ENCODE data around the gene MIB2.
"Not testable (repeated sequence)": the region's sequence is repeated elsewhere in the genome, so short reads cannot be mapped to it uniquely, and the experiment has no call there.

Gene MIB2

DNA sequence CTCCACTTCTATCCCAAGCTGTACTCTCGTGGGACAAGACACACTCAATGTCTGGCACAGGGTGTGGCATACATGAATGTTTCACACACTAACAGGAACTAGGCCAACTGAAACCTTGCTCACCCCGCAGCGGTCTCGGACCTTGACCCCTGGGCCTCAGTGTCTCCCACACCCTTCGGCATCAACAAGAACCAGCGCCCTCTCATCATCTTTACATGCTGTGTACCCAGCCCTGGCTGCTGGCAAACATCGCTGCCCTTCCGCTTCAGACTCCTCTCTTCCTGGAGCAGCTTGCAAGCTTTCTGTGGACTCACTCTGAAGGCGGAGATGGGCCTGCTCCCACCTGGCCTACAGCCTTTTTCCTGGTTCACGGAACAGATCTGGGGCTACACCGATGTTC lies 33.0 kb downstream of the MIB2 start:
- DNase-seq (ENCODE audit: low read depth), result not testable (repeated sequence)

DNA sequence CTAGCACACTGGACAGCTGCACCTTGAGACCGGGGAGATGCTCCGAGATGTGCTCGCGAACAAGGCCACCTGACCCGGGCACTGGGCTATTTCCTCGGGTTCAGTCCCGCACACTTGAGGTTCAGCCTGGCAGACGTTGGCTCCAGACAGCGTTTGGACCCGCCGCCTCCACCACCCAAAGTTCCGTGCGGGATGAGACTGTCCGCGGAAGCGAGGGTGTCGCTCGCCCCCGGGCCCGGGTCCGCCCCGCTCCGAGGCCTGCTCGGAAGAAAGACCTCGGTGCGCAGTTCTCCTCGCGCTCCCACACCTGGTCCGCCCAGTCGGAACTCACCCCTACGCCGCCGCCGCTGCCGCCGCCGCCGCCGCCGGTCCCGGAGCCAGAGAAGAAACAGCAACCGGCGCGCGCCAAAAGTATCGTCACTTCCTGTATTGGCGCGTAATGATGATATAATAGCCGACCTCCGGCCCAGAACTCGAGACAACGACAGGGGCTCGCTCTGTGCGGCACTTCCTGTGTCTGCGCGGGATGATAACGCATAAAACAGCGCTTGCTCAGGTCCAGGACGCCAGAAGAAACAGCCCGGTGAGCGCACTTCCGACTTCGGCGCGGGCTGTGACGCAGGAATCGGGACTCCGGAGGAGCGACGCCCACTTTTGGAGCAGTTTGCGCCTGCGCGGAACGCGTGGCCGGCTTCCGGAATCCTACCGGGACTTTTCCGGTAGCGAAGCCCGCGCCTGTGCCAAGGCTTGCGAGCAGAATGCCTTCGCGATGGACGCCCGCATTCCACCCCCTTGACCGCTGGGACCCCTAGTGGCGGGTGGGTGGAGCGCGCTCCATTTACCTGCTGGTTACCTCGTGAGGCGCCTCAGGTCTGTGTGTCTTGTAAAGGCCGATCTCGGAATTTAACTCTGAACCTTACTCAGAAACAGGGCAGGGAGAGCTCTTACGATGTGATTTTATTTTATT lies 43.6 kb downstream of the MIB2 start, which contains the start of gene CDK11B:
CDK11B (minus strand) TSS at position 422 of the 967 bp plus-strand sequence. CDS start 1,519 bp downstream, outside the sequence.
- peak; percentile 98 for DNase-seq (ENCODE audit: low read depth)

DNA sequence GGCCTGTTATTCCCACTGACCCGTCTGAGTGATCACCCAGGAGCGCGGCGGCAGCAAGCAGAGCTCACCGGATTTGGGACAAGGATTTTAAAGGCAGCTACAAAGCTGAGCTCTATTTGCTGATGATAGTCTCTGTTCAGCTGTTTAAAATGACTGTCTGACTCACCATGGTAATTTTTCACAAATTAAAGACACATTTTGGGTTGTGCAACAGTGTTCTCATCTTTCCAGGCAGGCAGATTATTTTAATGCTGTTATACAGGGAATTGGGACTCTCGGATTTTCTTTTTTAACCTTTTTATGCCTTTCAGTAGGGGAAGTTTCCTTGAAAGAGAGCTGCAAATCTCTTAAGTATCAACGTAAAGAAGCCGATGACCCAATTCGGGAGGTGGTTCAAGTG lies 47.1 kb downstream of the MIB2 start:
- DNase-seq (ENCODE audit: low read depth), result peak; percentile 47

DNA sequence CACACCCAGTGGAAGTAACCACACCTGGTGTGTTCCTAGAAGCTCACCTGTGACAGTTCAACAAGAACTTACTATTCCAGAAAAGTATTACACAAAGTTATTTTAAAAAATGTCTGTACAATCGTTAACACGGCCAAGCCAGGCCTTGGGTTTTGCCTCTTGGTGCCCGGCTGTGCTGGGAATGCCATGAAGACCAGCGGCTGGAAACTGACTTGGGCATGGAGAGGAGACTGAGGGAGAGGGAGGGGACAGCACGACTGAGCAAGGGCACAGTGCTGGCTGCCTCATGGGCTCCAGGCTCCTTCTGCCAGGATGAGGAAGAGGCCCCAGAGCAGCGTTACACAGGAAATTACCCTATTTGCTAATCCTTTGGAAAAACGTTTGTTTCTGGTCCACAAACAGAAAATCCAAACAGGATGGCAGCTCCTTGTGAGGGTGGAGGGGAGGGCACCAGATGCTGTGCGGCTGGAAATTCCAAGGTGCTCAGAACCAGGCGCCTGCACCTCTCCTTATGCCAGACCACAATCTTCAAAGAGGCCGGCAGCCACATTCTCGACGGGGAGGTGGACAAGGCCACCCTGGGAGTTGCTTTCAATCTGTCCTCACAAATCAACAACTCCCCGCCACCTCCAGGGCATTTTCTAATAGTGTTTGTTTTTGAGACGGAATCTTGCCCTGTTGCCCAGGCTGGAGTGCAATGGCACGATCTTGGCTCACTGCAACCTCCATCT lies 47.7 kb downstream of the MIB2 start:
- peak; percentile 23 for DNase-seq (ENCODE audit: low read depth)

GRCh38 chr1:1664318-1664717 lies 49.0 kb downstream of the MIB2 start:
- DNase-seq (ENCODE audit: low read depth), result not testable (repeated sequence)

DNA sequence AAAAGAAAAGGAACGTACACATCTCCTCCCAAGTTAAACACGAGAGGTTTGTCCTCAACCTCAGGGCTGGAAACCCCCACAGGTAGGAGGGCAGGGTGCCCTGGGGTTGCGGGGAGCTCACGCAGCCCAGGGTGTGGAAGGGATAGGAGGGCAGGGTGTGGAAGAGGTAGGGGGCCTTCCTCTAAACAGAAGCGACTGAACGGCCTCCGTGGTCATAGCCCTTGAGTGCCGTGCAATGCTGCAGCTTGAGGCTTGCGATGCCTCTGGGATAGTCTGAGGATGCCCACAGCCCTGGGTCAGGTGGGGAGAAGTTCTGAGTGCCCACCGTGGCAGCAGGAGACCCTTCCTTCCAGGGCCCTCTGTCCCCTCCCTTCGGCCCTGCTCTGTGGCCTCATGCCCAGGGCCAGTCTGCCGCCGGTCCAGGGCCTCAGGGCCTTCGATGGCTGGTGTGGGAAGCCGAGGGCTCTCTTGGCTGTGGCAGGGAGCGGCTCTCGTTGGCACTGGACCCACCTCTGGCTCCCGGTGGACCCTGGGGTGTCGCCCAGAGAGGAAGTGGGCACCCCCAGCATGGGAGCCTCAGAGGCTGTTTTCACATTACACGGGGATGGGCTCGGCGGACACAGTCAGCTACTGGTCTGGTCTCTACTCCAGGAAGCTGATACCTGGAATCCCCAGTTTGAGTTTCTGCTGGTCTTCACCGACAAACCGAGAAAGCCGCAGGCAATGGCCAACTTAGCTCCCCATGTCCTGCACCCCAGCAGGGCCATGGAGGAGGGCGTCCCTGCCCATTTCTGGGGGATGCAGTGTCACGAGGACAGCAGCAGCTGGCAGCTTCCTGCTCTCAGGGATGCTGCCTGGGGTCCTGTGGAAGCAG lies 49.9 kb downstream of the MIB2 start:
- DNase-seq (ENCODE audit: low read depth), result no peak

DNA sequence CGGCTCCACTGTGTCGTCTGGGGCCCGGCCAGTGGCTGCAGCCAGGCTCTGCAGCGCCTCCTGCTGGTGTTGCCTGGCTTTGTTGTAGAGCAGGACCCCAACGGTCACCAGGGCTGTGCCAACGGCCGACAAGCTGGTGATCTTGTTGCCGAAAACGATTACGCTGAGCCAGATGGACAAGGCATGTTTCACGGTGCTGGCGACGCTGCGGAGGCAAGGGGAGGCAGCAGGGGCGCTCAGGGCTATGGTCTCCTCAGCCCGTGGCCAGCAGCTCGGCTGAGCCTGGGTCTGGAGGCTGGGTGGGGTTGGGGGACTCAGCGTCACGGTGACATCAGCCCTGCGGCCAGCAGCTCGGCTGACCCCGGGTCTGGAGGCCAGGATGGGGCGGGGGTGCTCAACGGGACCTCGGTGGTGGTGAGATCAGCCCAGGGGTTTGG lies 50.5 kb downstream of the MIB2 start:
- no peak for DNase-seq (ENCODE audit: low read depth)

GRCh38 chr1:1666526-1666925 lies 51.2 kb downstream of the MIB2 start:
- no peak for DNase-seq (ENCODE audit: low read depth)

DNA sequence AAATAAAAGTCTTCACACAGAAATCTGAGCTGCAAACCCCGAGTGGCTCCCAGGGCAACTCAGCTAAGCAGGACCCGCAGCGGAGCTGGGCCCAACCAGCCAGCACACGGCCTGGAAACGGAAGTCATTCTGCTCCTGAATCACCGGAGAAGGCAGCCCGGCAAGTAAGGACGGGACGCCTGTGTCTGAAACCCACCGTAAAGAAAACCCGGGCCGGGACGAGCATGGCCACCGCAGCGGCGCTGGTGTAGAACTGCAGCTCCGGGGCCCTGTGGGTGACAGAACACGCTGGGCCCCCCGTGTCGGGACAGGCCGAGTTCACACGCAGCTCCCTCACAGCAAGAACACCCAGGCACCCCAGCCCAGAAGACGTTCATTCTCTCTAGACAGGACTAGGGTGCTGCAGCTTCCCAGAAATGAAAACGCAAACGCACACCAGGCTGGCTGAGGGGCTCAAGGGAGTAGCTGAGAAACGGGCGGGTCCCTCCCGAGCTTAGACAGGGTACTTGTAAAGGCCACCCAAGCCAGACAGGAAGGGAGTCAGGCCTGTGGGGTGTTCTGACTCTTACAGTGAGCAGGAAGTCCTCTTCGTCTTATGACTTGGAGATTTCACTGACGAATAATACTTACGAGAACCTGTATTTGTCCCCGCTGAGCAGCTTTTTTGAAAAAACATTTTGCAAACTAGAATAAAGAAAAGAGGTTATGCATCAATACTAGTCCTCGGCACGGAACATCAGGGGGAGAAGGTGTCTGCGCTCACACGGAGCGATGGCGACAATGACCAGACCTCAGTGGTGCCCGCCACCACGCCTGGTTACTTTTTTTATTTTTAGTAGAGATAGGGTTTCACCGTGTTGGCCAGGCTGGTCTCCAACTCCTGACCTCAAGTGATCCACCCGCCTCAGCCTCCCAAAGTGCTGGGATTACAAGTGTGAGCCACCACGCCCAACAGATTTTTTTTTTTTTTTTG lies 54.5 kb downstream of the MIB2 start:
- no peak for DNase-seq (ENCODE audit: low read depth)

GRCh38 chr1:1670866-1671265 lies 55.6 kb downstream of the MIB2 start:
- DNase-seq (ENCODE audit: low read depth), result no peak

- DNase-seq (ENCODE audit: low read depth), result no peak
Measured at GRCh38 chr1:1671365-1672119, 56.2 kb downstream of the MIB2 start.

GRCh38 chr1:1672181-1672965 lies 57.1 kb downstream of the MIB2 start:
- DNase-seq (ENCODE audit: low read depth), result no peak

- DNase-seq (ENCODE audit: low read depth), result not testable (repeated sequence)
Measured at GRCh38 chr1:1674806-1675205, 59.5 kb downstream of the MIB2 start.

GRCh38 chr1:1675218-1675617 lies 59.9 kb downstream of the MIB2 start:
- not testable (repeated sequence) for DNase-seq (ENCODE audit: low read depth)

- not testable (repeated sequence) for DNase-seq (ENCODE audit: low read depth)
Measured at GRCh38 chr1:1676087-1676486, 60.8 kb downstream of the MIB2 start.

GRCh38 chr1:1677718-1678580 lies 62.6 kb downstream of the MIB2 start:
- no peak for DNase-seq (ENCODE audit: low read depth)

- DNase-seq (ENCODE audit: low read depth), result no peak
Measured at GRCh38 chr1:1678581-1679380, 63.5 kb downstream of the MIB2 start.
